CD14-positive monocyte (primary cell): ENCODE results near the gene CASS4. TPM values are rescaled to one million over a fixed set of nuclear protein-coding genes. Genes with fewer than 3 reads are reported as not detected.
"Not testable (repeated sequence)": the region's sequence is repeated elsewhere in the genome, so short reads cannot be mapped to it uniquely, and the experiment has no call there.

Source experiments
- DNase-seq, 3 donors: peaks; one replicate each; pipeline ENCODE4 v3.0.0-alpha.2; 2011 to 2022
- H2AFZ ChIP-seq: 2 replicates; pipeline ENCODE4 v1.6.0; 2012; ENCODE audit warnings: mild to moderate bottlenecking, low read depth, low read length, inconsistent platforms; ENCODE audit not compliant: insufficient read depth, poor library complexity, severe bottlenecking
- H3K27ac ChIP-seq, 2 donors: 1 replicate in 1 of 2; 2 replicates in 1 of 2; pipeline ENCODE4 v1.5.1; 2012 to 2013; ENCODE audit warnings: low read length in 2 of 2, control low read depth in 1 of 2, inconsistent platforms in 1 of 2, low read depth in 1 of 2, mild to moderate bottlenecking in 1 of 2
- H3K27me3 ChIP-seq, 2 donors: one replicate each; pipeline versions ENCODE4 v1.6.0 to v1.6.1; 2011 to 2013; ENCODE audit warnings: low read length in 2 of 2; ENCODE audit not compliant: control insufficient read depth in 2 of 2, insufficient read depth in 2 of 2
- H3K36me3 ChIP-seq, 2 donors: replicated peaks in 1 of 2; 1 replicate in 1 of 2; 2 replicates in 1 of 2; pipeline versions ENCODE4 v1.5.1 to v1.6.1; 2012 to 2013; ENCODE audit warnings: low read length in 2 of 2, control low read depth in 1 of 2, inconsistent platforms in 1 of 2, mild to moderate bottlenecking in 1 of 2; ENCODE audit not compliant: insufficient read depth in 2 of 2, control insufficient read depth in 1 of 2
- H3K4me1 ChIP-seq, 2 donors: 1 replicate in 1 of 2; 2 replicates in 1 of 2; pipeline versions ENCODE4 v1.5.1 to v1.6.1; 2012 to 2013; ENCODE audit warnings: low read length in 2 of 2, control low read depth in 1 of 2, inconsistent platforms in 1 of 2, mild to moderate bottlenecking in 1 of 2, moderate library complexity in 1 of 2; ENCODE audit not compliant: insufficient read depth in 2 of 2, control insufficient read depth in 1 of 2
- H3K4me2 ChIP-seq: replicated peaks from 2 replicates; pipeline ENCODE3; 2012; ENCODE audit warnings: low read length, moderate library complexity, mild to moderate bottlenecking; ENCODE audit not compliant: poor library complexity, severe bottlenecking; ENCODE audit errors: extremely low read depth
- H3K4me3 ChIP-seq, 3 experiments: fragments of 200-600 bp in 1 of 3; sonication (generic) in 1 of 3; replicated peaks in 1 of 3; 1 replicate in 2 of 3; 2 replicates in 1 of 3; pipeline ENCODE4 v1.5.1; 2011 to 2013; ENCODE audit warnings: low read length in 3 of 3, mild to moderate bottlenecking in 3 of 3, control low read depth in 2 of 3, low read depth in 2 of 3, inconsistent platforms in 1 of 3, moderate library complexity in 1 of 3
- H3K79me2 ChIP-seq: 2 replicates; pipeline ENCODE4 v1.6.0; 2012; ENCODE audit warnings: mild to moderate bottlenecking, control low read depth, inconsistent platforms, low read length, moderate library complexity; ENCODE audit not compliant: insufficient read depth
- H3K9ac ChIP-seq: 2 replicates; pipeline ENCODE4 v1.6.0; 2017; ENCODE audit warnings: low read length, mild to moderate bottlenecking; ENCODE audit not compliant: insufficient read depth, poor library complexity, severe bottlenecking
- H3K9me3 ChIP-seq, 2 donors: replicated peaks in 1 of 2; 1 replicate in 1 of 2; 2 replicates in 1 of 2; pipeline versions ENCODE4 v1.5.1 to v1.6.1; 2012 to 2013; ENCODE audit warnings: low read length in 2 of 2, control low read depth in 1 of 2; ENCODE audit not compliant: control insufficient read depth in 1 of 2, insufficient read depth in 1 of 2
- H4K20me1 ChIP-seq: 2 replicates; pipeline ENCODE4 v1.6.0; 2012; ENCODE audit warnings: mild to moderate bottlenecking, low read length, control low read depth, moderate library complexity; ENCODE audit not compliant: insufficient read depth
- H3K27ac Mint-ChIP-seq, 7 donors: one replicate each; pipeline ENCODE4 v1.8.0; 2020; ENCODE audit warnings: mild to moderate bottlenecking in 7 of 7, mixed read lengths in 7 of 7, moderate library complexity in 6 of 7, inconsistent platforms in 2 of 7
- H3K27me3 Mint-ChIP-seq, 3 donors: one replicate each; pipeline ENCODE4 v1.8.0; 2021 to 2022; ENCODE audit warnings: low read depth in 3 of 3, mild to moderate bottlenecking in 3 of 3, mixed read lengths in 3 of 3, moderate library complexity in 3 of 3, inconsistent platforms in 1 of 3
- H3K36me3 Mint-ChIP-seq, 2 donors: one replicate each; pipeline ENCODE4 v1.8.0; 2020; ENCODE audit warnings: mixed read lengths in 2 of 2, inconsistent platforms in 1 of 2, mild to moderate bottlenecking in 1 of 2
- H3K4me1 Mint-ChIP-seq: one replicate; pipeline ENCODE4 v1.8.0; 2020; ENCODE audit warnings: mild to moderate bottlenecking, mixed read lengths
- H3K4me3 Mint-ChIP-seq, 2 donors: one replicate each; pipeline ENCODE4 v1.8.0; 2020; ENCODE audit warnings: mild to moderate bottlenecking in 2 of 2, mixed read lengths in 2 of 2, moderate library complexity in 1 of 2
- H3K9me3 Mint-ChIP-seq, 7 donors: one replicate each; pipeline ENCODE4 v1.8.0; 2020 to 2022; ENCODE audit warnings: mixed read lengths in 7 of 7, mild to moderate bottlenecking in 6 of 7, moderate library complexity in 6 of 7, inconsistent platforms in 2 of 7
- CTCF ChIP-seq: fragments of 200-600 bp; IDR thresholded peaks from one replicate; pipeline ENCODE4 v1.8.0; 2022; ENCODE audit warnings: antibody characterized with exemption, mild to moderate bottlenecking
- WGBS: methylation state at CpG from one replicate; pipeline ENCODE4 v1.1.5; 2013; ENCODE audit warnings: missing lambda C conversion rate; ENCODE audit not compliant: insufficient coverage; 5-methylcytosine and 5-hydroxymethylcytosine counted together
- intact Hi-C, 2 donors: fragments of 100-400 bp; cut with micrococcal nuclease; formaldehyde crosslinking; loops; one replicate each; pipeline versions ENCODE4 v1.15.0 to v1.15.1; 2023
- polyA plus RNA-seq, 3 donors: library from polyadenylated mRNA; depleted of rRNA in 1 of 3; unstranded in 2 of 3; stranded (reverse) in 1 of 3; fragments of 300-500 nt in 2 of 3; fragments of >200 nt in 1 of 3; fragmentation: Illumina TruSeq in 2 of 3; gene quantifications; 1 replicate in 2 of 3; 2 replicates in 1 of 3; pipeline ENCODE4 v1.2.3, GENCODE V29; 2012 to 2021

CASS4 gene
- polyA plus RNA-seq, 3 donors, result 1.9 to 7.4 (median 6.1) TPM

GRCh38 chr20:56409956-56410355 lies 2.1 kb upstream of the CASS4 start:
- Mint-ChIP-seq H3K27ac (peak overlapping the region; percentile 79 to 94 (median 88)), H3K27me3 (peaks cover 0 to 5% (median 0%) of the 10 kb centered on the region in 3 donors), H3K9me3 (peaks cover 0 to 4% (median 0%) of the 10 kb centered on the region in 7 donors), H3K36me3 (peaks cover 39 to 46% of the 10 kb centered on the region in 2 donors), H3K4me3 (no peak overlapping the region), H3K4me1 (peaks cover 48% of the 10 kb centered on the region)
- no CpG with 5 or more reads among the region's 1 CpG for whole genome bisulfite sequencing
- peak overlapping the region in 1 of 3 experiments; percentile 29 for H3K4me3 ChIP-seq
- peaks cover 0 to 4% of the 10 kb centered on the region in 2 donors for H3K9me3 ChIP-seq
- H2AFZ ChIP-seq, result no peak overlapping the region
- no peak for DNase-seq
- TF ChIP-seq CTCF, result no peak
- H3K79me2 ChIP-seq, result peaks cover 20% of the 10 kb centered on the region
- peak overlapping the region; percentile 35 for H3K4me2 ChIP-seq
- intact Hi-C loops, result loop anchor here in 1 of 2 donors (5.0 kb wide), 1 partner anchor 57 kb away; the partner anchor contains the start of gene RTF2
- peaks cover 49 to 51% of the 10 kb centered on the region in 2 donors for H3K4me1 ChIP-seq
- H3K27ac ChIP-seq, result peak overlapping the region in 1 of 2 donors; percentile 75
- H3K27me3 ChIP-seq, result no peaks in the 10 kb centered on the region
- H4K20me1 ChIP-seq, result no peaks in the 10 kb centered on the region
- H3K36me3 ChIP-seq, result peaks cover 24 to 33% of the 10 kb centered on the region in 2 donors
- H3K9ac ChIP-seq, result no peak overlapping the region

GRCh38 chr20:56411287-56411686 lies 773 bp upstream of the CASS4 start:
- intact Hi-C loops, H3K27me3 Mint-ChIP-seq, DNase-seq, H3K9me3 Mint-ChIP-seq, H3K27me3 ChIP-seq, H3K9me3 ChIP-seq, H4K20me1 ChIP-seq: not testable (repeated sequence)
- H3K79me2 ChIP-seq, result peaks cover 25% of the 10 kb centered on the region
- peaks cover 49 to 52% of the 10 kb centered on the region in 2 donors for H3K4me1 ChIP-seq
- Mint-ChIP-seq H3K4me3 (peak overlapping the region; percentile 48 to 76), H3K4me1 (peaks cover 50% of the 10 kb centered on the region), H3K27ac (peak overlapping the region; percentile 96 to 99 (median 98)), H3K36me3 (peaks cover 26 to 35% of the 10 kb centered on the region in 2 donors)
- peak overlapping the region; percentile 56 for H2AFZ ChIP-seq
- H3K9ac ChIP-seq, result peak overlapping the region; percentile 37
- peak overlapping the region; percentile 79 to 94 for H3K27ac ChIP-seq
- H3K4me3 ChIP-seq, result peak overlapping the region in 1 of 3 experiments; percentile 76
- peak overlapping the region; percentile 81 for H3K4me2 ChIP-seq
- WGBS, result 71% methylated on average over 4 of the region's 7 CpGs
- H3K36me3 ChIP-seq, result peaks cover 14 to 20% of the 10 kb centered on the region in 2 donors
